ENCODE results near the gene MLYCD.

DNA sequence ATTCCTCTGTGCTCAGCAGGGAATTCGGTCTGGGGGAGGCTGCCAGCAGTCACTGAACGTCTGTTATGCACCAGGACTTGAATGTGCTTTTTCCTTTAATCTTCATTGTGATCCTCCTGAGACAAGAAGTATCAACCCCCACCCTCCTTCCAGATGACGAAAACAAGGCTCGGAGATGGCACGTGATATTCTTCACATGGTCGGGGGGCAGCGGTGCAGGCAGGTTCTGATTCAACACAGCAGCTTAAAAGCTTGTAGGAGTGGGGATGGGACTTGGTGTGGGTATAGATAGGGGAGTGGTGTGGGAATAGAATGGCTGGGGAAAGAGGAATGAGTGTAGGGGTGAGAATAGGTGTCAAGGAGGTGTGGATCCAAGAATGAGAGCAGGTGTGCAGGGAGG, 75.6 kb downstream of the MLYCD start:
- TF ChIP-seq SUZ12 (IDR thresholded peaks at IDR 0.05; ENCODE audit: extremely low read depth, insufficient read depth, insufficient read length), result no peak
- no peak for TF ChIP-seq YY1 (IDR thresholded peaks at IDR 0.05; ENCODE audit: insufficient read depth, insufficient read length)

Measured in NT2/D1 (cell line).